WTC11 (cell line): Measurements from ENCODE around the gene ATP6V0D1. TPM values are rescaled to one million over a fixed set of nuclear protein-coding genes. Genes with fewer than 3 reads are reported as not detected.

Experiments
- ATF1 ChIP-seq: sonication (generic); formaldehyde crosslinking; IDR thresholded peaks from 2 replicates; pipeline ENCODE4 v1.8.1; 2023; ENCODE audit warnings: mild to moderate bottlenecking, moderate library complexity, missing genetic modification reagents
- ESRRA ChIP-seq: sonication (generic); formaldehyde crosslinking; IDR thresholded peaks from 2 replicates; pipeline ENCODE4 v1.8.1; 2022; ENCODE audit warnings: mild to moderate bottlenecking, missing genetic modification reagents, borderline replicate concordance
- FOXJ3 ChIP-seq: sonication (generic); formaldehyde crosslinking; IDR thresholded peaks from 2 replicates; pipeline ENCODE4 v1.9.0; 2021; ENCODE audit warnings: missing genetic modification reagents, mild to moderate bottlenecking, borderline replicate concordance
- GABPB1 ChIP-seq: sonication (generic); formaldehyde crosslinking; IDR thresholded peaks from 2 replicates; pipeline ENCODE4 v1.8.1; 2023; ENCODE audit warnings: mild to moderate bottlenecking, missing genetic modification reagents
- HMGA2 ChIP-seq: fragments of 250-450 bp; sonication (Bioruptor Pico); IDR thresholded peaks from 2 replicates; pipeline ENCODE4 v1.4.0; 2021; ENCODE audit warnings: mild to moderate bottlenecking, moderate library complexity
- MYBL2 ChIP-seq: sonication (generic); formaldehyde crosslinking; IDR thresholded peaks from 2 replicates; pipeline ENCODE4 v1.8.1; 2023; ENCODE audit warnings: mild to moderate bottlenecking, moderate library complexity, missing genetic modification reagents
- NFE2L1 ChIP-seq: sonication (generic); formaldehyde crosslinking; IDR thresholded peaks from 2 replicates; pipeline ENCODE4 v1.8.1; 2023; ENCODE audit warnings: missing genetic modification reagents
- NR3C1 ChIP-seq: sonication (generic); formaldehyde crosslinking; conservative IDR thresholded peaks from 2 replicates; pipeline ENCODE4 v1.8.1; 2023; ENCODE audit warnings: low read depth, mild to moderate bottlenecking, missing genetic modification reagents
- RELA ChIP-seq: sonication (generic); formaldehyde crosslinking; IDR thresholded peaks from 2 replicates; pipeline ENCODE4 v1.8.1; 2022; ENCODE audit warnings: missing genetic modification reagents, mild to moderate bottlenecking, borderline replicate concordance
- SMAD3 ChIP-seq: sonication (generic); formaldehyde crosslinking; IDR thresholded peaks from 2 replicates; pipeline ENCODE4 v1.8.0; 2022; ENCODE audit warnings: missing genetic modification reagents, mild to moderate bottlenecking, borderline replicate concordance
- ZNF121 ChIP-seq: sonication (generic); formaldehyde crosslinking; IDR thresholded peaks from 2 replicates; pipeline ENCODE4 v1.8.0; 2023; ENCODE audit warnings: missing genetic modification reagents
- ZNF138 ChIP-seq: sonication (generic); formaldehyde crosslinking; conservative IDR thresholded peaks from 2 replicates; pipeline ENCODE4 v1.8.1; 2022; ENCODE audit warnings: mild to moderate bottlenecking, moderate library complexity, missing genetic modification reagents
- ZNF219 ChIP-seq: sonication (generic); formaldehyde crosslinking; IDR thresholded peaks from 2 replicates; pipeline ENCODE4 v1.8.0; 2023; ENCODE audit warnings: missing genetic modification reagents, mild to moderate bottlenecking, borderline replicate concordance
- ZNF232 ChIP-seq: sonication (generic); formaldehyde crosslinking; IDR thresholded peaks from 2 replicates; pipeline ENCODE4 v1.8.0; 2022; ENCODE audit warnings: mild to moderate bottlenecking, missing genetic modification reagents
- ZNF396 ChIP-seq: fragments of 250-450 bp; sonication (Bioruptor Pico); IDR thresholded peaks from 2 replicates; pipeline ENCODE4 v1.8.0; 2021; ENCODE audit warnings: mild to moderate bottlenecking, moderate library complexity, borderline replicate concordance
- total RNA-seq: library from RNA; stranded (reverse); gene quantifications from 3 replicates; pipeline ENCODE4 v1.2.3, GENCODE V29; 2021
- TF ChIP-seq, protein P1 (sequence below): sonication (generic); formaldehyde crosslinking; IDR thresholded peaks from 2 replicates; pipeline ENCODE4 v1.8.1; 2023; ENCODE audit warnings: mild to moderate bottlenecking, missing genetic modification reagents
- TF ChIP-seq, protein P2 (sequence below): fragments of 250-450 bp; sonication (Bioruptor Pico); IDR thresholded peaks from 2 replicates; pipeline ENCODE4 v1.9.0; 2021; ENCODE audit warnings: mild to moderate bottlenecking
- TF ChIP-seq, protein P3 (sequence below): sonication (generic); formaldehyde crosslinking; IDR thresholded peaks from 2 replicates; pipeline ENCODE4 v1.8.1; 2022; ENCODE audit warnings: low read depth, missing genetic modification reagents, borderline replicate concordance
- TF ChIP-seq, protein P4 (sequence below): sonication (generic); formaldehyde crosslinking; IDR thresholded peaks from 2 replicates; pipeline ENCODE4 v1.8.1; 2023; ENCODE audit warnings: mild to moderate bottlenecking, missing genetic modification reagents
- TF ChIP-seq, protein P5 (sequence below): sonication (generic); formaldehyde crosslinking; IDR thresholded peaks from 2 replicates; pipeline ENCODE4 v1.8.0; 2022; ENCODE audit warnings: missing genetic modification reagents
- TF ChIP-seq, protein P6 (sequence below): sonication (generic); formaldehyde crosslinking; conservative IDR thresholded peaks from 2 replicates; pipeline ENCODE4 v1.8.1; 2022; ENCODE audit warnings: mild to moderate bottlenecking, missing genetic modification reagents
- TF ChIP-seq, protein P7 (sequence below): fragments of 250-450 bp; sonication (Bioruptor Pico); IDR thresholded peaks from 2 replicates; pipeline ENCODE4 v1.9.0; 2021; ENCODE audit warnings: mild to moderate bottlenecking
- TF ChIP-seq, protein P8 (sequence below): sonication (generic); formaldehyde crosslinking; IDR thresholded peaks from 2 replicates; pipeline ENCODE4 v1.8.1; 2022; ENCODE audit warnings: mild to moderate bottlenecking, missing genetic modification reagents, moderate library complexity, borderline replicate concordance
- TF ChIP-seq, protein P9 (sequence below): fragments of 200-600 bp; IDR thresholded peaks from 2 replicates; pipeline ENCODE4 v1.8.0; 2022; ENCODE audit warnings: antibody characterized with exemption

ATP6V0D1 gene
- total RNA-seq, 1 experiment from 2014 or later = 44.1 TPM

DNA sequence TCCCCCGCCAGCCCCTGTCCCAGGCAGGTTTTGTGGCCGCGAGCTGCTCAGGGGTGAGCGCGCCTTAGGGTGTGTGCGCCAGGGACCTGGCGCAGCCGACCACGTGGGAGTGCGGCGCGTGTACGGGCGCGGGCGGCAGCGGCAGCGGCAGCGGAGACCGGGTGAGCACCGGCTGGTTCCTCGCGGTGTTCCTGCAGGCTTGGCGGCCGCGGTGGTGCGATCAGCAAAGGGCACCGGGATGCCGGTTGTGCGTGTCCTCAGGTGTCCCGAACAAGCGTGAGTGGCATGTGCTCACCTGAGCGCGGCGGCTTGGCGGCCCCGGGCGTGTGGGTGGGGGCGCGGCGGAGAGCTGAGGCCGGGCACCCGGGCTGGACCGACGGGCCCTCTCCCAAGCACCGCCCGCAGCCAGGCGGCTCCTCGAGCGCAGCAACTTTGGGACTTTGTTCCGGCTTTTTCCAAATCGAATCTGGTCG is 50.4 kb downstream of the ATP6V0D1 start (continued):
- TF ChIP-seq, protein P1, sequence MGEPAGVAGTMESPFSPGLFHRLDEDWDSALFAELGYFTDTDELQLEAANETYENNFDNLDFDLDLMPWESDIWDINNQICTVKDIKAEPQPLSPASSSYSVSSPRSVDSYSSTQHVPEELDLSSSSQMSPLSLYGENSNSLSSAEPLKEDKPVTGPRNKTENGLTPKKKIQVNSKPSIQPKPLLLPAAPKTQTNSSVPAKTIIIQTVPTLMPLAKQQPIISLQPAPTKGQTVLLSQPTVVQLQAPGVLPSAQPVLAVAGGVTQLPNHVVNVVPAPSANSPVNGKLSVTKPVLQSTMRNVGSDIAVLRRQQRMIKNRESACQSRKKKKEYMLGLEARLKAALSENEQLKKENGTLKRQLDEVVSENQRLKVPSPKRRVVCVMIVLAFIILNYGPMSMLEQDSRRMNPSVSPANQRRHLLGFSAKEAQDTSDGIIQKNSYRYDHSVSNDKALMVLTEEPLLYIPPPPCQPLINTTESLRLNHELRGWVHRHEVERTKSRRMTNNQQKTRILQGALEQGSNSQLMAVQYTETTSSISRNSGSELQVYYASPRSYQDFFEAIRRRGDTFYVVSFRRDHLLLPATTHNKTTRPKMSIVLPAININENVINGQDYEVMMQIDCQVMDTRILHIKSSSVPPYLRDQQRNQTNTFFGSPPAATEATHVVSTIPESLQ (CRISPR knock-in tag) = no peak
- TF ChIP-seq SMAD3 = no peak
- TF ChIP-seq, protein P2, sequence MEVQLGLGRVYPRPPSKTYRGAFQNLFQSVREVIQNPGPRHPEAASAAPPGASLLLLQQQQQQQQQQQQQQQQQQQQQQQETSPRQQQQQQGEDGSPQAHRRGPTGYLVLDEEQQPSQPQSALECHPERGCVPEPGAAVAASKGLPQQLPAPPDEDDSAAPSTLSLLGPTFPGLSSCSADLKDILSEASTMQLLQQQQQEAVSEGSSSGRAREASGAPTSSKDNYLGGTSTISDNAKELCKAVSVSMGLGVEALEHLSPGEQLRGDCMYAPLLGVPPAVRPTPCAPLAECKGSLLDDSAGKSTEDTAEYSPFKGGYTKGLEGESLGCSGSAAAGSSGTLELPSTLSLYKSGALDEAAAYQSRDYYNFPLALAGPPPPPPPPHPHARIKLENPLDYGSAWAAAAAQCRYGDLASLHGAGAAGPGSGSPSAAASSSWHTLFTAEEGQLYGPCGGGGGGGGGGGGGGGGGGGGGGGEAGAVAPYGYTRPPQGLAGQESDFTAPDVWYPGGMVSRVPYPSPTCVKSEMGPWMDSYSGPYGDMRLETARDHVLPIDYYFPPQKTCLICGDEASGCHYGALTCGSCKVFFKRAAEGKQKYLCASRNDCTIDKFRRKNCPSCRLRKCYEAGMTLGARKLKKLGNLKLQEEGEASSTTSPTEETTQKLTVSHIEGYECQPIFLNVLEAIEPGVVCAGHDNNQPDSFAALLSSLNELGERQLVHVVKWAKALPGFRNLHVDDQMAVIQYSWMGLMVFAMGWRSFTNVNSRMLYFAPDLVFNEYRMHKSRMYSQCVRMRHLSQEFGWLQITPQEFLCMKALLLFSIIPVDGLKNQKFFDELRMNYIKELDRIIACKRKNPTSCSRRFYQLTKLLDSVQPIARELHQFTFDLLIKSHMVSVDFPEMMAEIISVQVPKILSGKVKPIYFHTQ (CRISPR knock-in tag) = no peak
- peak; percentile 70; the same call in 1 of the 2 replicates for TF ChIP-seq ZNF232
- peak; percentile 49; the same call in 1 of the 2 replicates for TF ChIP-seq ESRRA
- TF ChIP-seq NFE2L1 (CRISPR knock-in tag) = peak; percentile 89
- TF ChIP-seq RELA (CRISPR knock-in tag) = no peak
- TF ChIP-seq, protein P3, sequence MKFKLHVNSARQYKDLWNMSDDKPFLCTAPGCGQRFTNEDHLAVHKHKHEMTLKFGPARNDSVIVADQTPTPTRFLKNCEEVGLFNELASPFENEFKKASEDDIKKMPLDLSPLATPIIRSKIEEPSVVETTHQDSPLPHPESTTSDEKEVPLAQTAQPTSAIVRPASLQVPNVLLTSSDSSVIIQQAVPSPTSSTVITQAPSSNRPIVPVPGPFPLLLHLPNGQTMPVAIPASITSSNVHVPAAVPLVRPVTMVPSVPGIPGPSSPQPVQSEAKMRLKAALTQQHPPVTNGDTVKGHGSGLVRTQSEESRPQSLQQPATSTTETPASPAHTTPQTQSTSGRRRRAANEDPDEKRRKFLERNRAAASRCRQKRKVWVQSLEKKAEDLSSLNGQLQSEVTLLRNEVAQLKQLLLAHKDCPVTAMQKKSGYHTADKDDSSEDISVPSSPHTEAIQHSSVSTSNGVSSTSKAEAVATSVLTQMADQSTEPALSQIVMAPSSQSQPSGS = peak; percentile 69; the same call in 1 of the 2 replicates
- TF ChIP-seq, protein P4, sequence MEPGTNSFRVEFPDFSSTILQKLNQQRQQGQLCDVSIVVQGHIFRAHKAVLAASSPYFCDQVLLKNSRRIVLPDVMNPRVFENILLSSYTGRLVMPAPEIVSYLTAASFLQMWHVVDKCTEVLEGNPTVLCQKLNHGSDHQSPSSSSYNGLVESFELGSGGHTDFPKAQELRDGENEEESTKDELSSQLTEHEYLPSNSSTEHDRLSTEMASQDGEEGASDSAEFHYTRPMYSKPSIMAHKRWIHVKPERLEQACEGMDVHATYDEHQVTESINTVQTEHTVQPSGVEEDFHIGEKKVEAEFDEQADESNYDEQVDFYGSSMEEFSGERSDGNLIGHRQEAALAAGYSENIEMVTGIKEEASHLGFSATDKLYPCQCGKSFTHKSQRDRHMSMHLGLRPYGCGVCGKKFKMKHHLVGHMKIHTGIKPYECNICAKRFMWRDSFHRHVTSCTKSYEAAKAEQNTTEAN (CRISPR knock-in tag) = peak; percentile 87
- TF ChIP-seq, protein P5, sequence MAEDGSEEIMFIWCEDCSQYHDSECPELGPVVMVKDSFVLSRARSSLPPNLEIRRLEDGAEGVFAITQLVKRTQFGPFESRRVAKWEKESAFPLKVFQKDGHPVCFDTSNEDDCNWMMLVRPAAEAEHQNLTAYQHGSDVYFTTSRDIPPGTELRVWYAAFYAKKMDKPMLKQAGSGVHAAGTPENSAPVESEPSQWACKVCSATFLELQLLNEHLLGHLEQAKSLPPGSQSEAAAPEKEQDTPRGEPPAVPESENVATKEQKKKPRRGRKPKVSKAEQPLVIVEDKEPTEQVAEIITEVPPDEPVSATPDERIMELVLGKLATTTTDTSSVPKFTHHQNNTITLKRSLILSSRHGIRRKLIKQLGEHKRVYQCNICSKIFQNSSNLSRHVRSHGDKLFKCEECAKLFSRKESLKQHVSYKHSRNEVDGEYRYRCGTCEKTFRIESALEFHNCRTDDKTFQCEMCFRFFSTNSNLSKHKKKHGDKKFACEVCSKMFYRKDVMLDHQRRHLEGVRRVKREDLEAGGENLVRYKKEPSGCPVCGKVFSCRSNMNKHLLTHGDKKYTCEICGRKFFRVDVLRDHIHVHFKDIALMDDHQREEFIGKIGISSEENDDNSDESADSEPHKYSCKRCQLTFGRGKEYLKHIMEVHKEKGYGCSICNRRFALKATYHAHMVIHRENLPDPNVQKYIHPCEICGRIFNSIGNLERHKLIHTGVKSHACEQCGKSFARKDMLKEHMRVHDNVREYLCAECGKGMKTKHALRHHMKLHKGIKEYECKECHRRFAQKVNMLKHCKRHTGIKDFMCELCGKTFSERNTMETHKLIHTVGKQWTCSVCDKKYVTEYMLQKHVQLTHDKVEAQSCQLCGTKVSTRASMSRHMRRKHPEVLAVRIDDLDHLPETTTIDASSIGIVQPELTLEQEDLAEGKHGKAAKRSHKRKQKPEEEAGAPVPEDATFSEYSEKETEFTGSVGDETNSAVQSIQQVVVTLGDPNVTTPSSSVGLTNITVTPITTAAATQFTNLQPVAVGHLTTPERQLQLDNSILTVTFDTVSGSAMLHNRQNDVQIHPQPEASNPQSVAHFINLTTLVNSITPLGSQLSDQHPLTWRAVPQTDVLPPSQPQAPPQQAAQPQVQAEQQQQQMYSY (CRISPR knock-in tag) = no peak
- TF ChIP-seq, protein P6, sequence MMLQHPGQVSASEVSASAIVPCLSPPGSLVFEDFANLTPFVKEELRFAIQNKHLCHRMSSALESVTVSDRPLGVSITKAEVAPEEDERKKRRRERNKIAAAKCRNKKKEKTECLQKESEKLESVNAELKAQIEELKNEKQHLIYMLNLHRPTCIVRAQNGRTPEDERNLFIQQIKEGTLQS (CRISPR knock-in tag) = 0 out of 2 replicates have a peak, but pooled peaks have one; percentile 17
- TF ChIP-seq, protein P7, sequence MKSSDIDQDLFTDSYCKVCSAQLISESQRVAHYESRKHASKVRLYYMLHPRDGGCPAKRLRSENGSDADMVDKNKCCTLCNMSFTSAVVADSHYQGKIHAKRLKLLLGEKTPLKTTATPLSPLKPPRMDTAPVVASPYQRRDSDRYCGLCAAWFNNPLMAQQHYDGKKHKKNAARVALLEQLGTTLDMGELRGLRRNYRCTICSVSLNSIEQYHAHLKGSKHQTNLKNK = no peak
- TF ChIP-seq, protein P8, sequence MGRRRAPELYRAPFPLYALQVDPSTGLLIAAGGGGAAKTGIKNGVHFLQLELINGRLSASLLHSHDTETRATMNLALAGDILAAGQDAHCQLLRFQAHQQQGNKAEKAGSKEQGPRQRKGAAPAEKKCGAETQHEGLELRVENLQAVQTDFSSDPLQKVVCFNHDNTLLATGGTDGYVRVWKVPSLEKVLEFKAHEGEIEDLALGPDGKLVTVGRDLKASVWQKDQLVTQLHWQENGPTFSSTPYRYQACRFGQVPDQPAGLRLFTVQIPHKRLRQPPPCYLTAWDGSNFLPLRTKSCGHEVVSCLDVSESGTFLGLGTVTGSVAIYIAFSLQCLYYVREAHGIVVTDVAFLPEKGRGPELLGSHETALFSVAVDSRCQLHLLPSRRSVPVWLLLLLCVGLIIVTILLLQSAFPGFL = 0 out of 2 replicates have a peak, but pooled peaks have one; percentile 57
- no peak for TF ChIP-seq FOXJ3 (CRISPR knock-in tag)
- TF ChIP-seq, protein P9, sequence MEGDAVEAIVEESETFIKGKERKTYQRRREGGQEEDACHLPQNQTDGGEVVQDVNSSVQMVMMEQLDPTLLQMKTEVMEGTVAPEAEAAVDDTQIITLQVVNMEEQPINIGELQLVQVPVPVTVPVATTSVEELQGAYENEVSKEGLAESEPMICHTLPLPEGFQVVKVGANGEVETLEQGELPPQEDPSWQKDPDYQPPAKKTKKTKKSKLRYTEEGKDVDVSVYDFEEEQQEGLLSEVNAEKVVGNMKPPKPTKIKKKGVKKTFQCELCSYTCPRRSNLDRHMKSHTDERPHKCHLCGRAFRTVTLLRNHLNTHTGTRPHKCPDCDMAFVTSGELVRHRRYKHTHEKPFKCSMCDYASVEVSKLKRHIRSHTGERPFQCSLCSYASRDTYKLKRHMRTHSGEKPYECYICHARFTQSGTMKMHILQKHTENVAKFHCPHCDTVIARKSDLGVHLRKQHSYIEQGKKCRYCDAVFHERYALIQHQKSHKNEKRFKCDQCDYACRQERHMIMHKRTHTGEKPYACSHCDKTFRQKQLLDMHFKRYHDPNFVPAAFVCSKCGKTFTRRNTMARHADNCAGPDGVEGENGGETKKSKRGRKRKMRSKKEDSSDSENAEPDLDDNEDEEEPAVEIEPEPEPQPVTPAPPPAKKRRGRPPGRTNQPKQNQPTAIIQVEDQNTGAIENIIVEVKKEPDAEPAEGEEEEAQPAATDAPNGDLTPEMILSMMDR = no peak
- TF ChIP-seq ZNF219 (CRISPR knock-in tag) = no peak
- TF ChIP-seq NR3C1 (CRISPR knock-in tag) = no peak
- TF ChIP-seq ZNF138 (CRISPR knock-in tag) = no peak
- TF ChIP-seq MYBL2 (CRISPR knock-in tag) = peak; percentile 92
- TF ChIP-seq HMGA2 (CRISPR knock-in tag) = no peak
- no peak for TF ChIP-seq ZNF121 (CRISPR knock-in tag)
- no peak for TF ChIP-seq ZNF396
- TF ChIP-seq GABPB1 (CRISPR knock-in tag) = peak; percentile 66
- no peak for TF ChIP-seq ATF1
